GM19025 (cell line): ENCODE measurements around the gene ADD2.
"Not testable (repeated sequence)": the region's sequence is repeated elsewhere in the genome, so short reads cannot be mapped to it uniquely, and the experiment has no call there.

ENCODE experiments used
- ATAC-seq: cut with Tn5 transposase; IDR thresholded peaks from one replicate; pipeline ENCODE4 v1.9.1; 2021; ENCODE audit warnings: mild to moderate bottlenecking, low read depth, moderate library complexity; ENCODE audit not compliant: unreplicated experiment

The ADD2 gene

GRCh38 chr2:70753902-70754301 is 14.1 kb downstream of the ADD2 start:
- ATAC-seq = no peak

GRCh38 chr2:70753031-70753430 is 15.0 kb downstream of the ADD2 start:
- no peak for ATAC-seq

GRCh38 chr2:70752396-70752795 is 15.6 kb downstream of the ADD2 start:
- ATAC-seq = no peak

GRCh38 chr2:70751881-70752280 is 16.1 kb downstream of the ADD2 start:
- no peak for ATAC-seq

GRCh38 chr2:70750320-70750719 is 17.7 kb downstream of the ADD2 start:
- ATAC-seq = no peak

- no peak for ATAC-seq
Observed at GRCh38 chr2:70748002-70748784, 19.8 kb downstream of the ADD2 start.

- no peak for ATAC-seq
Observed at GRCh38 chr2:70747284-70747683, 20.7 kb downstream of the ADD2 start.

- ATAC-seq = no peak
Observed at GRCh38 chr2:70746094-70746974, 21.7 kb downstream of the ADD2 start.

GRCh38 chr2:70745276-70745825 is 22.6 kb downstream of the ADD2 start:
- ATAC-seq = no peak

- ATAC-seq = no peak
Observed at GRCh38 chr2:70744397-70744796, 23.6 kb downstream of the ADD2 start.

GRCh38 chr2:70743677-70744076 is 24.3 kb downstream of the ADD2 start:
- no peak for ATAC-seq

GRCh38 chr2:70743068-70743467 is 24.9 kb downstream of the ADD2 start:
- no peak for ATAC-seq

- ATAC-seq = not testable (repeated sequence)
Observed at GRCh38 chr2:70739492-70739891, 28.5 kb downstream of the ADD2 start.

- no peak for ATAC-seq
Observed at GRCh38 chr2:70738159-70738558, 29.8 kb downstream of the ADD2 start.

- ATAC-seq = no peak
Observed at GRCh38 chr2:70735071-70735470, 32.9 kb downstream of the ADD2 start.

- no peak for ATAC-seq
Observed at GRCh38 chr2:70733646-70734180, 34.3 kb downstream of the ADD2 start.

GRCh38 chr2:70732766-70733645 is 35.0 kb downstream of the ADD2 start:
- no peak for ATAC-seq

GRCh38 chr2:70730730-70731129 is 37.3 kb downstream of the ADD2 start:
- ATAC-seq = no peak

- ATAC-seq = no peak
Observed at GRCh38 chr2:70729647-70730046, 38.4 kb downstream of the ADD2 start.

GRCh38 chr2:70728128-70728527 is 39.9 kb downstream of the ADD2 start:
- no peak for ATAC-seq
